Smooth muscle cell of the brain vasculature (primary cell): ENCODE measurements around the gene SPACA9.
A peak's percentile ranks its signal among the peaks of the same experiment; 100 is the strongest.

ENCODE experiments used
- DNase-seq: peaks from one replicate; pipeline ENCODE4 v3.0.0-alpha.2; 2012; ENCODE audit warnings: low read depth, low spot score

SPACA9 gene

GRCh38 chr9:132863096-132863495 is 15.6 kb upstream of the SPACA9 start:
- no peak for DNase-seq

GRCh38 chr9:132864277-132864676 is 14.4 kb upstream of the SPACA9 start:
- no peak for DNase-seq

DNA sequence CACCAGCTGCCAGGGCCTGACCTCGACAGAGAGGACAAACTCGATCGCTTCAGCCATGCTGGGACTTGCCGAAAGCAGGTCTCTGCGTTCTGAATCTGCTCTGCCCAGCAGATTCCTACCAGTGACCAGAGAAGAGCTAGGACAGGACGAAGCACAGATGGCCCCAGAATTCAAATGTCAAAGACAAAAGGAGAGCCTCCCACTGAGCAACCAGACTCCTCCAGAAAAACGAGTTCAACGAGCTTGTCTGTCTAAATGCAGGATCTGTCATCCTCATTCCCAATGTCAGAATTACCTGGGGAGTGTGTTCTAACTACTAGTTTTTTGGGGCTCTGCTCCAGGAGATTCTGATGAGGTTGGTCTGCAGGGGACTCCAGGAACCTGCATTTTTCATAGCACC is 14.0 kb upstream of the SPACA9 start:
- DNase-seq = no peak

GRCh38 chr9:132866898-132867297 is 11.8 kb upstream of the SPACA9 start:
- no peak for DNase-seq

- no peak for DNase-seq
These were observed 9.4 kb upstream of the SPACA9 start for GRCh38 chr9:132869266-132869665.

DNA sequence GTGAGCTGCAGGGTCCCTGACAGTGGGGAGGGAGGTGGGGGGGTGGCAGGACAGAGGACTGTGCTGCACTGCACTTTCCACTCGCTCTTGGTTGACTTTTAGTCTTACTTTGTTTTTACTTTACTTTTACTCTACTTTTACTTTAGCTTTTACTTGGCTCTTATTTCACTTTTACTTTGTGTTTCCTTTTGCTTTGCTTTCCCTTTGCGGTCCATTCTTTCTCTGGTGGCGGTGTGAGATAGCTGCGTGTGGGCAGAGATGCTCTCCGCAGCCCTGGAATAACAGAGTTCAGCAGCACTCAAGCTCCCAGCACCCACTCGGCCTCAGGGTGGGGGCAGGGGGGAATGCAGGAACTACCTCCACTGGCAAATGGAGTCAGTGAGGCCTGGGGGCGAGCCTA is 5.3 kb upstream of the SPACA9 start:
- no peak for DNase-seq

DNA sequence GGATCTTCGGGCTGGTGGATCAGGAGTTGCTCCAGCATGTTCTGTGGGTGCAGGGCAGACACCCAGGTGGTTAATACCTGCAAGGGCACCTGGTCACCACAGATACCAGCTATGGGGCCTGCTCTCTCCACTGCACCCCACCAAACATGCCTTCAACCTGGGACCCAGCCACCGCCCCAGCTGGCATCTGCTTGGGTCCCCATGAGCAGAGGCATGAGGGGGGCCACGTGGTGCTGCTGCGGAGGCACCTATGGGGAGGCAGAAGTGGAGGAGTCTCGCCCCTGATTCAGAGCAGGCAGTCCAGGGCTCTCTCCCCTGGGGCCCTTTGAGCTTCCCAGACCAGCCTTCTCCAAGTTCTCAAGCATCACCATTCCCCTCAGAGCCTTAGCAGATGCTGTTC is 3.5 kb upstream of the SPACA9 start:
- DNase-seq = no peak

DNA sequence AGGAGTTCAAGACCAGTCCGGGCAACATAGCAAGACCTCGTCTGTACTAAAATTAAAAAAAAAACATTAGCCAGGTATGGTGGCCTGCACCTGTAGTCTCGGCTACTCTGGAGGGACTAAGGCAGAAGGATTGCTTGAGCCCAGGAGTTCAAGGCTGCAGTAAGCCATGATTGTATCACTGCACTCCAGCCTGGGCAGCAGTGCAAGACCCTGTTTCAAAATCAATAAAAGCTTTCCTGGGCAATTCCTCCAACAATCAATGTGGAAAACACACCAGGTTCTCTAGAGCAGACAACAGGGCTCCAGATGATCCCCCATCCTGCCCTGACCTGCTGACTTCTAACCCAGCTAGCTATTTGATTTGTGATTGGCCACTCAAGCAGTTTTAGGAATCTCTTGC is 1.8 kb upstream of the SPACA9 start:
- DNase-seq = no peak

- DNase-seq = no peak
These were observed 1.3 kb upstream of the SPACA9 start for GRCh38 chr9:132877458-132877823.

DNA sequence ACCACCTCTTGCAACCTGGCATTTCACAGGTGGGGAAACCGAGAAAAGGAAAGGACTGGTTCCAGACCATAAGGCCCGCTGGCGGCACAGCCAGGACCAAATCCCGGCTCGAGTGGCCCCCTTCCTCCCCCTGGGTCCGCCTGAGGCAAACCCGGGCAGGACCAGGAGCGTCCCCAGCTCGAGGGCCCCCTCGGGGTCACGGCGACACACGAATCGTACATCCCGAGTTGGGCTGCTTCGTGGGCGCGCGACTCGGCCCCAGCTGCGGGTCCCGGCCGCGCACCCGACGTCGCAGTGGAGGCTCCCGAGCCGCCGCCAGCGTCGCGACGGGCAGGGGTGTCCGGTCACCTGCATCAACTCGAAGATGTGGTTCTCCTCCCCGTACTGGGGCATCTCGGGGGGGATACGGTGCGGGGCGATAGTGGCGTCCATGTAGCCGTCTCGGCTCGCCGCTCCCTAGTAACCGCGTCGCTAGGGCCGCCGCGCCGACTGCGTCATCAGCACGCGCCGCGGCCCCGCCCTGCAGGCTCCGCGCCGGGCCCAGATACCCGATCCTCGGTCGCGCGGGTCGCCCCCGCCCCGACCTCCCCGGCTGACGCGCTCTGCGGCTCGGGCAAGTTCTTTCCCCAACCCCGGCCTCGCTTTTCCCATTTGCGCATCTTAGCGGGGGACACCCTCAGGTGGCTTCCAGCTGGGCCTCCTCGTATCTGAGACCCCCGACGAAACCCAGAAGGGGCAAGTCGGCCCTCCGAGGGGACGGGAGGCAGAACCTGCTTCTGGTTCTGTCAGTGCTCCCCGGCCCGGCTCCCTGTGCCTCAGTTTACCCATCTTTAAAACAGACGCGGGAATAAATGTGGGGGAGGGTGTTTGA is 639 bp upstream of the SPACA9 start, which contains the start of gene AK8:
Gene AK8, minus strand, starts transcription at position 461 of the 871 bp plus-strand sequence. Its CDS starts 29 bp downstream, at position 432.
- DNase-seq = peak; percentile 17

DNA sequence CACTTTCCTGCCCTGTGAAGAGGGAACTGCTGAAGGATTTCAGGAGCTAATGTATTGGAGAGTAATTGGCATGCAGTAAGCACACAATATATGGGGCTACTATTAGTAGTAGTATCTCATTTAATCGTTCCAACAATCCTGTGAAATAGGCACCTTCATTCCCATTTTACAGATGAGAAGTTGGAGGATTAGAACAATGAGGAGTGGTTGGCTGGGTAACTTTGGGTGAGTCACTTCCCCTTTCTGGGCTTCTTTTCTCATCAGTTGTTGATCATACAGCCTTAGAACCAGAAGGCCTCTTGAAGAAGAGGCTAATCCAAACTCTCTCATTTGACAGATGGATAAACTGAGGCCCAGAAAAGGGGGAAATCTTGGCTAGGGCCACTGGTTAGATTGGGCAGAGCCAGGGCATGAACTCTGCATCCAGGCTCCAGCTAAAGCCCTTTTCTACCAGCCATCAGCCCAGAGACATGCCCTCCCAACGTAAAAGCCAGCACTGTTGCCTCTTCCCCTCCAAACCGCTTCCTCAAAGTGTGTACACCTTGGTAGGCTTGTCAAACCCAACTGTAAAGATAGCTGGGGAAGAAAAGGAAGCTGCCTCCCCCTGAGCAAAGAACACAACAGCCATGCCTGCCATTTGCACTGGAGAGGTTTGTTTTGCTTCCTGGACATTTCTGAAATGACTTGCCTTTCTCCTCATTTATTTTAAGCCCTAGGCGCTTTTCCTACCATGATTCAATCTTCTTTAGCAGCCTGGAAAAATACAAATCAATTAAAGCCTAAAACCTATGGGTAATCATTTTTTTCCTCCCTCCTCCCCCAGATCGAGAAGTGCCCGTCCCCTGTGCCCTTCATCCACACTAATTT is 992 bp downstream of the SPACA9 start:
- no peak for DNase-seq

DNA sequence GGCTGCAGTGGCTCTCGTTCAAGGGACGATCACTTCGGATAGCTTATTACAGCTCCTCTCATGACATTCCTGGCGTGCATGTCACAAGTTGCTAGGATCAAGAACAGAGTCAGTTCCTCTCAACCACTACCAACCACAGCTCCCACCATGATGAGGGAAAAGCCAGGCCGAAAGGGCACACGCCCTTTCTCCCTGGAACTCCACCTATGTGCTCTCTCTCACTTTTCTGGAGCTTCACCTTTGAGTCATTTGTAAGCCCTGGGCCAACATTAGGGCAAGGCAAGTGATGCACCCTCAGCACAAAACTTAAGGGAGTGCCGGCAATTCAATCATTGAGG is 1.6 kb downstream of the SPACA9 start:
- DNase-seq = no peak

- no peak for DNase-seq
These were observed 3.1 kb downstream of the SPACA9 start for GRCh38 chr9:132881826-132882225.

GRCh38 chr9:132882616-132883015 is 3.9 kb downstream of the SPACA9 start:
- no peak for DNase-seq

- DNase-seq = no peak
These were observed 4.9 kb downstream of the SPACA9 start for GRCh38 chr9:132883349-132884294.

- DNase-seq = no peak
These were observed 7.1 kb downstream of the SPACA9 start for GRCh38 chr9:132885720-132886333.

- DNase-seq = no peak
These were observed 7.6 kb downstream of the SPACA9 start for GRCh38 chr9:132886334-132886725.

DNA sequence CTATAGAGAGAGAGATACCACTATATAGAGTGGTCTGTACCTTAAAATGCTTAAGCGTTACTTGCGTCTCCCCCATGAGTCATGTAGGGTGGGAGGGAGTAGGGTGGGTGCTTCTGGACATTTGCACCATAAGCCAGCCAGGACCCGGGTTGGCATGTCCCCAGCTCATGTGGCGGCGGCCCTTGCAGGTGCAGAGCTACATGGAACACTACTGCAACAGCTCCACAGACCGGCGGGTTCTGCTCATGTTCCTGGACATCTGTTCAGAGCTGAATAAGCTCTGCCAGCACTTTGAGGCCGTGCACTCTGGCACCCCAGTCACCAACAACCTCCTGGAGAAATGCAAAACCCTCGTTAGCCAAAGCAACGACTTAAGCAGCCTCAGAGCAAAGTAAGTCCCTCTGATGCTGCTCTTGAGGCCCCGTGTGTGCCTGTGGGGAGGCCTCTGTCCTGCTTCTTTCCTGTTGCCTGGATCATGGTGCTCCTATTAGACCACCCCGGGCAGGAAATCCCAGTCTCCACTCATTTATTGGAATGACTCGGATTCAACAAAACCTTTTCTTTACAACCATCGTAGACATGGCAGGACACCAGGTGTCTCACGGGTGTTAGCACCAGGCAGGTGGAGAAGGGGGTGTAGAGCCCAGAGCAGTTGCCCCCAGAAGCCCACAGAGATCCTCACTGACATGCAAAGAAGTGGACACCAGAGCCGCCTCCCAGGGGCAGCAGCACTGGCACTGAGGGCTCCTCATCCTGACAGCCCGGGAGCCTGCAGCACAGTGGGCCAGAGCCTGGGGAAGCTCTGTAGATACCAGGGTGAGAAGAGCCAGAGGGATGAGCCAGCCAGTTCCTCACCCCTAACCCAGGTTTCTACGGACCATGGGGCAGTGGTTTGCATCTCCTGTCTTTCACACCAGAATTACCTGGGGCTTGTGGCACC is 8.8 kb downstream of the SPACA9 start:
- DNase-seq = no peak

DNA sequence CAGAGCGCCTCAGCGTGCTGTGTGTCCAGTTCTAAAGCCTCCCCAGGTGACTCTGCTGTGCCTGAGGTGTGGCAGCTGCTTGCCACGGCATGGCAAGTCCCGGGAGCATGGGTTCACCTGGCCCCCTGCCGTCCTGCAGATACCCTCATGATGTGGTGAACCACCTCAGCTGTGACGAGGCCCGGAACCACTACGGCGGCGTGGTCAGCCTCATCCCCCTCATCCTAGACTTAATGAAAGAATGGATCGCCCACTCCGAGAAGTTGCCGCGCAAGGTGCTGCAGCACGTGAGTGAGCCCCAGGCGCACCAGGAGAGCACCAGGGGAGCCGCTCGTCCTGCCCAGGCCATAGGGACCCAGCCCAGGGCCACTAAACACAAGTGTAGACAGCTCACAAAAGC is 9.5 kb downstream of the SPACA9 start:
- no peak for DNase-seq

- no peak for DNase-seq
These were observed 13.7 kb downstream of the SPACA9 start for GRCh38 chr9:132892400-132892799.
